HEK293 (cell line): ENCODE measurements around the gene KATNA1.

Experiments used
- CTCF ChIA-PET: fragments of 350-600 bp; formaldehyde crosslinking; extraction: SDS; loops from one replicate; lab custom pipeline; 2021; ENCODE audit warnings: antibody characterized with exemption; lab: Yijun Ruan, JAX
- POLR2A ChIA-PET: fragments of 300-600 bp; formaldehyde crosslinking; extraction: SDS; loops from one replicate; lab custom pipeline; 2020; ENCODE audit warnings: antibody characterized with exemption, inconsistent platforms; lab: Yijun Ruan, JAX
- H3K27ac ChIP-seq: fragments of 200-500 bp; sonication (Bioruptor generic); 2 replicates; pipeline ENCODE4 v1.5.1; 2014; ENCODE audit warnings: low read depth, low read length, control low read depth, inconsistent platforms; ENCODE audit errors: extremely low read depth
- H3K36me3 ChIP-seq, 2 experiments: fragments of 200-500 bp in 1 of 2; sonication (Bioruptor generic) in 1 of 2; 1 replicate in 1 of 2; 2 replicates in 1 of 2; pipeline ENCODE4 v1.5.1; 2014 to 2017; ENCODE audit warnings: inconsistent platforms in 2 of 2, low read length in 2 of 2; ENCODE audit not compliant: control insufficient read depth in 2 of 2, insufficient read depth in 1 of 2
- H3K4me1 ChIP-seq: fragments of 200-500 bp; sonication (Bioruptor generic); 2 replicates; pipeline ENCODE4 v1.5.1; 2014; ENCODE audit warnings: mild to moderate bottlenecking, low read length, inconsistent platforms; ENCODE audit not compliant: control insufficient read depth, insufficient read depth
- H3K4me3 ChIP-seq: 2 replicates; pipeline ENCODE4 v1.5.1; 2011; ENCODE audit warnings: low read depth, mild to moderate bottlenecking, control low read depth, low read length, moderate library complexity
- H3K9me3 ChIP-seq: fragments of 200-500 bp; sonication (Bioruptor generic); 2 replicates; pipeline ENCODE4 v1.5.1; 2014; ENCODE audit warnings: low read depth, low read length, inconsistent platforms; ENCODE audit not compliant: control insufficient read depth, insufficient read depth
- CTCF ChIP-seq: fragments of 450-650 bp; formaldehyde crosslinking; IDR thresholded peaks from 2 replicates; pipeline ENCODE4 v1.5.1; 2016; ENCODE audit warnings: missing biosample characterization, missing genetic modification characterization
- FEZF1 ChIP-seq: fragments of 450-650 bp; formaldehyde crosslinking; IDR thresholded peaks from 2 replicates; pipeline ENCODE4 v1.5.1; 2016; ENCODE audit warnings: missing biosample characterization, missing genetic modification characterization
- HOXC10 ChIP-seq: sonication (generic); formaldehyde crosslinking; IDR thresholded peaks from 2 replicates; pipeline ENCODE4 v1.8.1; 2023; ENCODE audit warnings: mild to moderate bottlenecking, missing genetic modification reagents
- SCRT1 ChIP-seq: fragments of 450-650 bp; formaldehyde crosslinking; IDR thresholded peaks from 2 replicates; pipeline ENCODE4 v1.5.1; 2016; ENCODE audit warnings: missing biosample characterization, missing genetic modification characterization, borderline replicate concordance
- SCRT2 ChIP-seq: fragments of 450-650 bp; formaldehyde crosslinking; IDR thresholded peaks from 2 replicates; pipeline ENCODE4 v1.5.1; 2016; ENCODE audit warnings: missing biosample characterization, missing genetic modification characterization
- ZBTB21 ChIP-seq: fragments of 450-650 bp; formaldehyde crosslinking; IDR thresholded peaks from 2 replicates; pipeline ENCODE4 v1.5.1; 2017; ENCODE audit warnings: missing biosample characterization, missing genetic modification characterization
- ZNF133 ChIP-seq: fragments of 450-650 bp; formaldehyde crosslinking; IDR thresholded peaks from 2 replicates; pipeline ENCODE4 v1.5.1; 2016; ENCODE audit warnings: missing biosample characterization, missing genetic modification characterization
- ZNF202 ChIP-seq: fragments of 450-650 bp; formaldehyde crosslinking; IDR thresholded peaks from 2 replicates; pipeline ENCODE4 v1.5.1; 2016; ENCODE audit warnings: missing biosample characterization, missing genetic modification characterization, borderline replicate concordance
- ZNF248 ChIP-seq: fragments of 450-650 bp; formaldehyde crosslinking; IDR thresholded peaks from 2 replicates; pipeline ENCODE4 v1.5.1; 2017; ENCODE audit warnings: missing biosample characterization, missing genetic modification characterization
- ZNF292 ChIP-seq: fragments of 450-650 bp; formaldehyde crosslinking; IDR thresholded peaks from 2 replicates; pipeline ENCODE4 v1.5.1; 2016; ENCODE audit warnings: low read depth, missing biosample characterization, missing genetic modification characterization, borderline replicate concordance
- ZNF48 ChIP-seq: fragments of 450-650 bp; formaldehyde crosslinking; IDR thresholded peaks from 2 replicates; pipeline ENCODE4 v1.5.1; 2016; ENCODE audit warnings: missing biosample characterization, missing genetic modification characterization
- ZNF600 ChIP-seq: fragments of 450-650 bp; formaldehyde crosslinking; IDR thresholded peaks from 2 replicates; pipeline ENCODE4 v1.5.1; 2016; ENCODE audit warnings: missing biosample characterization, missing genetic modification characterization
- ZNF621 ChIP-seq: fragments of 450-650 bp; formaldehyde crosslinking; IDR thresholded peaks from 2 replicates; pipeline ENCODE4 v1.5.1; 2017; ENCODE audit warnings: missing biosample characterization, missing genetic modification characterization
- ZNF624 ChIP-seq: fragments of 450-650 bp; formaldehyde crosslinking; IDR thresholded peaks from 2 replicates; pipeline ENCODE4 v1.5.1; 2017; ENCODE audit warnings: missing biosample characterization, missing genetic modification characterization
- ZNF747 ChIP-seq: fragments of 450-650 bp; formaldehyde crosslinking; IDR thresholded peaks from 2 replicates; pipeline ENCODE4 v1.5.1; 2016; ENCODE audit warnings: missing biosample characterization, missing genetic modification characterization
- TF ChIP-seq, protein P1 (sequence below): fragments of 450-650 bp; formaldehyde crosslinking; IDR thresholded peaks from 2 replicates; pipeline ENCODE4 v1.5.1; 2017; ENCODE audit warnings: missing biosample characterization, missing genetic modification characterization
- TF ChIP-seq, protein P2 (sequence below): fragments of 450-650 bp; formaldehyde crosslinking; IDR thresholded peaks from 2 replicates; pipeline ENCODE4 v1.5.1; 2016; ENCODE audit warnings: missing biosample characterization, missing genetic modification characterization
- TF ChIP-seq, protein P3 (sequence below): fragments of 450-650 bp; formaldehyde crosslinking; IDR thresholded peaks from 2 replicates; pipeline ENCODE4 v1.5.1; 2016; ENCODE audit warnings: missing biosample characterization, missing genetic modification characterization

Gene KATNA1

DNA sequence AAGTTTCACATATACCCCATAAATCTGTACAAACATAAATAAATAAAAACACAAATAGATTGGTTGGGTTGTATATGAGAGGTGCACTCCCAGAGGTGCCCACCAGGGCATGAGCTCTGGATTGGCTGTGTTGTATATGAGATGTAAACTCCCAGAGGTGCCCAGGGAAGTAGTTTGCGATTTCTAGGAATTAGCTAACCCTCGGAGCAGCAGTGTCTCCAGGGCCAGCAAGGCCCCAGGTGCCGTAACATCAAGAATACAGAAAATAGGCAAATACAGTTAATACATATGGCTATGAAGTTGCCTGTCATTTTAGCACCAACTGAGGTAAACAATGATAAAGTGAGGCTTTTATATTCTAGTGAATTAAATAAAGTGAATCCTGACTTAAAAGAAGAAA is 87.8 kb downstream of the KATNA1 start (continued):
- TF ChIP-seq, protein P1, sequence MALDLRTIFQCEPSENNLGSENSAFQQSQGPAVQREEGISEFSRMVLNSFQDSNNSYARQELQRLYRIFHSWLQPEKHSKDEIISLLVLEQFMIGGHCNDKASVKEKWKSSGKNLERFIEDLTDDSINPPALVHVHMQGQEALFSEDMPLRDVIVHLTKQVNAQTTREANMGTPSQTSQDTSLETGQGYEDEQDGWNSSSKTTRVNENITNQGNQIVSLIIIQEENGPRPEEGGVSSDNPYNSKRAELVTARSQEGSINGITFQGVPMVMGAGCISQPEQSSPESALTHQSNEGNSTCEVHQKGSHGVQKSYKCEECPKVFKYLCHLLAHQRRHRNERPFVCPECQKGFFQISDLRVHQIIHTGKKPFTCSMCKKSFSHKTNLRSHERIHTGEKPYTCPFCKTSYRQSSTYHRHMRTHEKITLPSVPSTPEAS (tag by site-specific recombination): no peak
- TF ChIP-seq ZNF48 (tag by site-specific recombination) (no peak), ZNF624 (tag by site-specific recombination) (no peak), CTCF (peak; percentile 20; the same call in 1 of the 2 replicates), ZNF202 (tag by site-specific recombination) (no peak), ZNF621 (no peak), ZNF292 (tag by site-specific recombination) (no peak), ZBTB21 (no peak)
- TF ChIP-seq, protein P2, sequence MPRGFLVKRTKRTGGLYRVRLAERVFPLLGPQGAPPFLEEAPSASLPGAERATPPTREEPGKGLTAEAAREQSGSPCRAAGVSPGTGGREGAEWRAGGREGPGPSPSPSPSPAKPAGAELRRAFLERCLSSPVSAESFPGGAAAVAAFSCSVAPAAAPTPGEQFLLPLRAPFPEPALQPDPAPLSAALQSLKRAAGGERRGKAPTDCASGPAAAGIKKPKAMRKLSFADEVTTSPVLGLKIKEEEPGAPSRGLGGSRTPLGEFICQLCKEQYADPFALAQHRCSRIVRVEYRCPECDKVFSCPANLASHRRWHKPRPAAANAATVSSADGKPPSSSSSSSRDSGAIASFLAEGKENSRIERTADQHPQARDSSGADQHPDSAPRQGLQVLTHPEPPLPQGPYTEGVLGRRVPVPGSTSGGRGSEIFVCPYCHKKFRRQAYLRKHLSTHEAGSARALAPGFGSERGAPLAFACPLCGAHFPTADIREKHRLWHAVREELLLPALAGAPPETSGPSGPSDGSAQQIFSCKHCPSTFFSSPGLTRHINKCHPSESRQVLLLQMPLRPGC (tag by site-specific recombination): no peak

DNA sequence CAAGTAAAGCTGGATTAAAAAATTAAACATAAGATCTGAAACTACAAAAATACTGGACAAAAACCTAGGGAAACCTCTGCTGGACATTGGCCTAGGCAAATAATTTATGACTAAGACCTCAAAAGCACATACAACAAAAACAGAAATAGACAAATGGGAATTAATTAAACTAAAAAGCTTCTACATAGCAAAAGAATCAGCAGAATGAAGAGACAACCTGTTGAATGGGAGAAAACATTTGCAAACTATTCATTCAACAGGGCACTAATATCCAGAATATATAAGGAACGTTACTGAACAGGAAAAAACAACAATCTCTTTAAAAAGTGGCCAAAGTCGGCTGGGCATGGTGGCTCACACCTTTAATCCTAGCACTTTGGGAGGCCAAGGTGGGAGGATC is 89.1 kb downstream of the KATNA1 start:
- Histone ChIP-seq H3K4me1 (peaks cover 12% of the 10 kb centered on the region; the same call in 1 of the 2 replicates), H3K4me3 (no peak overlapping the region), H3K27ac (no peak overlapping the region), H3K36me3 (no peaks in the 10 kb centered on the region), H3K9me3 (no peaks in the 10 kb centered on the region)
- no peak for TF ChIP-seq ZNF747 (tag by site-specific recombination)
- peak; percentile 90 for TF ChIP-seq SCRT2
- peak; percentile 82 for TF ChIP-seq SCRT1 (tag by site-specific recombination)
- TF ChIP-seq ZNF248 (tag by site-specific recombination): no peak
- POLR2A ChIA-PET: no interaction called here
- CTCF ChIA-PET: interaction anchor here (1.1 to 1.7 kb wide), 2 partner anchors 10 to 34 kb away, joined by 4 read pairs; no protein-coding TSS in a partner anchor

- TF ChIP-seq, protein P3, sequence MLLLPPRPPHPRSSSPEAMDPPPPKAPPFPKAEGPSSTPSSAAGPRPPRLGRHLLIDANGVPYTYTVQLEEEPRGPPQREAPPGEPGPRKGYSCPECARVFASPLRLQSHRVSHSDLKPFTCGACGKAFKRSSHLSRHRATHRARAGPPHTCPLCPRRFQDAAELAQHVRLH (tag by site-specific recombination): no peak
- TF ChIP-seq ZNF133 (tag by site-specific recombination) (peak; percentile 93), HOXC10 (CRISPR knock-in tag) (no peak), FEZF1 (tag by site-specific recombination) (no peak), ZNF600 (tag by site-specific recombination) (no peak)
- H3K27ac ChIP-seq: no peak overlapping the region
- CTCF ChIA-PET: no interaction called here
- POLR2A ChIA-PET: no interaction called here
- no peaks in the 10 kb centered on the region for H3K9me3 ChIP-seq
- H3K36me3 ChIP-seq: no peaks in the 10 kb centered on the region
- no peaks in the 10 kb centered on the region for H3K4me1 ChIP-seq
- H3K4me3 ChIP-seq: no peak overlapping the region
Observed at GRCh38 chr6:149558029-149558428, 90.5 kb downstream of the KATNA1 start.
